DND-41 (cell line): ENCODE results near the gene TFAP2A.

ENCODE experiments used
- ATAC-seq: fragments of 200-7000 bp; cut with Tn5 transposase; 3 replicates; pipeline ENCODE4 v1.9.1; 2021; ENCODE audit warnings: low read depth; ENCODE audit not compliant: insufficient read depth
- DNase-seq: peaks from one replicate; pipeline ENCODE4 v3.0.0-alpha.2; 2020
- H2AFZ ChIP-seq: 2 replicates; pipeline ENCODE4 v1.6.0; 2012; ENCODE audit warnings: low read depth, low read length
- H3K27ac ChIP-seq: 2 replicates; pipeline ENCODE4 v1.5.1; 2012; ENCODE audit warnings: low read length, inconsistent platforms
- H3K27me3 ChIP-seq: fragments of 200-600 bp; sonication (generic); 2 replicates; pipeline ENCODE4 v1.6.0; 2012; ENCODE audit warnings: low read length, mild to moderate bottlenecking, inconsistent platforms; ENCODE audit not compliant: insufficient read depth, poor library complexity
- H3K36me3 ChIP-seq: 2 replicates; pipeline ENCODE4 v1.5.1; 2012; ENCODE audit warnings: low read length, inconsistent platforms; ENCODE audit not compliant: insufficient read depth
- H3K4me1 ChIP-seq: 2 replicates; pipeline ENCODE4 v1.5.1; 2012; ENCODE audit warnings: mild to moderate bottlenecking, low read length; ENCODE audit not compliant: insufficient read depth
- H3K4me2 ChIP-seq: 2 replicates; pipeline ENCODE4 v1.6.0; 2012; ENCODE audit warnings: mild to moderate bottlenecking, moderate library complexity, low read length, inconsistent platforms; ENCODE audit not compliant: insufficient read depth
- H3K4me3 ChIP-seq, 2 experiments: fragments of 200-600 bp in 1 of 2; shearing (Covaris generic) in 1 of 2; 2 replicates each; pipeline ENCODE4 v1.5.1; 2012 to 2016; ENCODE audit warnings: inconsistent platforms in 2 of 2, low read length in 2 of 2, mild to moderate bottlenecking in 2 of 2, low read depth in 1 of 2, moderate library complexity in 1 of 2
- H3K79me2 ChIP-seq: 2 replicates; pipeline ENCODE4 v1.6.0; 2012; ENCODE audit warnings: low read length, inconsistent platforms; ENCODE audit not compliant: insufficient read depth
- H3K9ac ChIP-seq: 2 replicates; pipeline ENCODE4 v1.6.0; 2012; ENCODE audit warnings: low read depth, mild to moderate bottlenecking, inconsistent platforms, low read length, moderate library complexity
- H3K9me3 ChIP-seq: 2 replicates; pipeline ENCODE4 v1.5.1; 2012; ENCODE audit warnings: low read length, moderate library complexity, mild to moderate bottlenecking, inconsistent platforms; ENCODE audit not compliant: insufficient read depth, severe bottlenecking
- H4K20me1 ChIP-seq: 2 replicates; pipeline ENCODE4 v1.6.0; 2012; ENCODE audit warnings: low read length; ENCODE audit not compliant: insufficient read depth
- CTCF ChIP-seq: IDR thresholded peaks from 2 replicates; pipeline ENCODE4 v1.5.1; 2012; ENCODE audit warnings: borderline replicate concordance, low read length, moderate library complexity, mild to moderate bottlenecking; ENCODE audit not compliant: poor library complexity, severe bottlenecking; ENCODE audit errors: extremely low read depth
- EZH2 ChIP-seq: IDR thresholded peaks from 3 replicates; pipeline ENCODE4 v1.6.1; 2012; ENCODE audit warnings: borderline replicate concordance, low read depth, mild to moderate bottlenecking, moderate library complexity, low read length, inconsistent platforms; ENCODE audit not compliant: severe bottlenecking

The TFAP2A gene

GRCh38 chr6:10416863-10417641 lies 2.2 kb upstream of the TFAP2A start:
- no peaks in the 10 kb centered on the region for H4K20me1 ChIP-seq
- no peaks in the 10 kb centered on the region for H3K36me3 ChIP-seq
- no peak overlapping the region for H3K4me3 ChIP-seq
- no peak overlapping the region for H3K9ac ChIP-seq
- no peaks in the 10 kb centered on the region for H3K79me2 ChIP-seq
- no peaks in the 10 kb centered on the region for H3K9me3 ChIP-seq
- H3K27me3 ChIP-seq, result no peaks in the 10 kb centered on the region
- ATAC-seq, result no peak
- TF ChIP-seq CTCF (no peak), EZH2 (no peak)
- no peak for DNase-seq
- no peak overlapping the region for H2AFZ ChIP-seq
- H3K4me2 ChIP-seq, result no peak overlapping the region
- H3K27ac ChIP-seq, result no peak overlapping the region
- H3K4me1 ChIP-seq, result no peaks in the 10 kb centered on the region

GRCh38 chr6:10416516-10416862 lies 1.6 kb upstream of the TFAP2A start:
- Histone ChIP-seq H3K36me3 (no peaks in the 10 kb centered on the region), H3K4me1 (no peaks in the 10 kb centered on the region), H3K9ac (no peak overlapping the region), H3K4me2 (no peak overlapping the region), H3K27me3 (no peaks in the 10 kb centered on the region), H4K20me1 (no peaks in the 10 kb centered on the region), H3K4me3 (no peak overlapping the region), H3K79me2 (no peaks in the 10 kb centered on the region), H2AFZ (no peak overlapping the region), H3K27ac (no peak overlapping the region), H3K9me3 (no peaks in the 10 kb centered on the region)
- DNase-seq, result no peak
- TF ChIP-seq CTCF (no peak), EZH2 (no peak)
- no peak for ATAC-seq

GRCh38 chr6:10415617-10416480 lies 975 bp upstream of the TFAP2A start:
- H3K9me3 ChIP-seq, result no peaks in the 10 kb centered on the region
- no peaks in the 10 kb centered on the region for H3K27me3 ChIP-seq
- no peak for TF ChIP-seq CTCF
- TF ChIP-seq EZH2, result no peak
- no peak overlapping the region for H3K4me2 ChIP-seq
- H3K4me1 ChIP-seq, result no peaks in the 10 kb centered on the region
- H4K20me1 ChIP-seq, result no peaks in the 10 kb centered on the region
- no peak for DNase-seq
- no peaks in the 10 kb centered on the region for H3K79me2 ChIP-seq
- no peaks in the 10 kb centered on the region for H3K36me3 ChIP-seq
- no peak overlapping the region for H3K27ac ChIP-seq
- no peak for ATAC-seq
- H3K4me3 ChIP-seq, result no peak overlapping the region
- H3K9ac ChIP-seq, result no peak overlapping the region
- H2AFZ ChIP-seq, result no peak overlapping the region
